Smooth muscle cell (in vitro differentiated cells): Measurements from ENCODE around the gene ANKRD13D. TPM values are rescaled to one million over a fixed set of nuclear protein-coding genes. Genes with fewer than 3 reads are reported as not detected.

Experiments
- DNase-seq: peaks from one replicate; lab custom pipeline; 2025; ENCODE audit not compliant: unreplicated experiment; lab: John Stamatoyannopoulos, UW
- H2AFZ ChIP-seq: fragments of 200-600 bp; sonication (generic); 2 replicates; pipeline ENCODE4 v1.6.0; 2016; ENCODE audit warnings: antibody characterized with exemption, low read depth, mild to moderate bottlenecking
- H3F3A ChIP-seq: fragments of 200-600 bp; sonication (generic); 2 replicates; pipeline ENCODE4 v1.6.0; 2017; ENCODE audit warnings: antibody characterized with exemption, low read depth
- H3K27ac ChIP-seq: fragments of 200-600 bp; sonication (generic); 2 replicates; pipeline ENCODE4 v1.5.1; 2016; ENCODE audit warnings: low read depth, mild to moderate bottlenecking
- H3K27me3 ChIP-seq: fragments of 200-600 bp; sonication (generic); 2 replicates; pipeline ENCODE4 v1.6.1; 2016; ENCODE audit warnings: low read depth, mild to moderate bottlenecking
- H3K36me3 ChIP-seq: fragments of 200-600 bp; sonication (generic); 2 replicates; pipeline ENCODE4 v1.5.1; 2016; ENCODE audit warnings: low read depth
- H3K4me1 ChIP-seq: fragments of 200-600 bp; sonication (generic); 2 replicates; pipeline ENCODE4 v1.5.1; 2016; ENCODE audit warnings: low read depth
- H3K4me2 ChIP-seq: fragments of 200-600 bp; sonication (generic); 2 replicates; pipeline ENCODE4 v1.6.0; 2016; ENCODE audit warnings: mild to moderate bottlenecking
- H3K4me3 ChIP-seq: fragments of 200-600 bp; sonication (generic); 2 replicates; pipeline ENCODE4 v1.5.1; 2016; ENCODE audit warnings: mild to moderate bottlenecking
- H3K79me2 ChIP-seq: fragments of 200-600 bp; sonication (generic); 2 replicates; pipeline ENCODE4 v1.6.0; 2016; ENCODE audit warnings: low read depth, mild to moderate bottlenecking
- H3K9ac ChIP-seq: fragments of 200-600 bp; sonication (generic); 2 replicates; pipeline ENCODE4 v1.6.0; 2016; ENCODE audit warnings: low read depth
- H3K9me3 ChIP-seq: fragments of 200-600 bp; sonication (generic); replicated peaks from 2 replicates; pipeline ENCODE4 v1.5.1; 2016; ENCODE audit warnings: low read depth
- H4K20me1 ChIP-seq: fragments of 200-600 bp; sonication (generic); 2 replicates; pipeline ENCODE4 v1.6.0; 2016; ENCODE audit warnings: low read depth
- CTCF ChIP-seq: fragments of 200-600 bp; sonication (generic); IDR thresholded peaks from 2 replicates; pipeline ENCODE4 v1.5.1; 2017; ENCODE audit warnings: borderline replicate concordance, mild to moderate bottlenecking, antibody characterized with exemption; ENCODE audit not compliant: insufficient read depth, poor library complexity, severe bottlenecking
- WGBS: methylation state at CpG from one replicate; pipeline ENCODE4 v1.1.7; 2016; ENCODE audit warnings: low lambda C conversion rate; 5-methylcytosine and 5-hydroxymethylcytosine counted together
- polyA plus RNA-seq: library from polyadenylated mRNA; unstranded; fragments of >200 nt; fragmentation: Nextera tagmentation; extraction: Ambion mirVana; gene quantifications from 2 replicates; pipeline ENCODE4 v1.2.1, GENCODE V29; 2016
- total RNA-seq: library from RNA; depleted of rRNA; stranded (reverse); fragments of >200 nt; gene quantifications from 2 replicates; pipeline ENCODE4 v1.2.3, GENCODE V29; 2014

Gene ANKRD13D
- total RNA-seq (29.3 and 34.7 TPM in 2 replicates), polyA plus RNA-seq (52.0 and 63.2 TPM in 2 replicates)

GRCh38 chr11:67289226-67289650 lies at the start of gene ANKRD13D:
ANKRD13D (plus strand) TSS chr11:67289303; CDS start chr11:67289461, 158 bp downstream.
- no peak for TF ChIP-seq CTCF
- no peak within 1 kb of the TSS for H2AFZ ChIP-seq
- H4K20me1 ChIP-seq: peaks cover 27% of the 10 kb centered on the region
- H3K79me2 ChIP-seq: peaks cover 47% of the 10 kb centered on the region
- DNase-seq: no peak
- no peaks in the 10 kb centered on the region for H3K27me3 ChIP-seq
- H3K4me1 ChIP-seq: peaks cover 17% of the 10 kb centered on the region
- peak within 1 kb of the TSS; percentile 94 for H3K4me3 ChIP-seq
- peaks cover 9% of the 10 kb centered on the region for H3F3A ChIP-seq
- H3K9ac ChIP-seq: peak within 1 kb of the TSS; percentile 84
- H3K27ac ChIP-seq: peak within 1 kb of the TSS; percentile 94
- H3K4me2 ChIP-seq: peak within 1 kb of the TSS; percentile 100
- H3K9me3 ChIP-seq: no peaks in the 10 kb centered on the region
- WGBS: no CpG with 5 or more reads among the region's 56 CpGs
- H3K36me3 ChIP-seq: peaks cover 6% of the 10 kb centered on the region

DNA sequence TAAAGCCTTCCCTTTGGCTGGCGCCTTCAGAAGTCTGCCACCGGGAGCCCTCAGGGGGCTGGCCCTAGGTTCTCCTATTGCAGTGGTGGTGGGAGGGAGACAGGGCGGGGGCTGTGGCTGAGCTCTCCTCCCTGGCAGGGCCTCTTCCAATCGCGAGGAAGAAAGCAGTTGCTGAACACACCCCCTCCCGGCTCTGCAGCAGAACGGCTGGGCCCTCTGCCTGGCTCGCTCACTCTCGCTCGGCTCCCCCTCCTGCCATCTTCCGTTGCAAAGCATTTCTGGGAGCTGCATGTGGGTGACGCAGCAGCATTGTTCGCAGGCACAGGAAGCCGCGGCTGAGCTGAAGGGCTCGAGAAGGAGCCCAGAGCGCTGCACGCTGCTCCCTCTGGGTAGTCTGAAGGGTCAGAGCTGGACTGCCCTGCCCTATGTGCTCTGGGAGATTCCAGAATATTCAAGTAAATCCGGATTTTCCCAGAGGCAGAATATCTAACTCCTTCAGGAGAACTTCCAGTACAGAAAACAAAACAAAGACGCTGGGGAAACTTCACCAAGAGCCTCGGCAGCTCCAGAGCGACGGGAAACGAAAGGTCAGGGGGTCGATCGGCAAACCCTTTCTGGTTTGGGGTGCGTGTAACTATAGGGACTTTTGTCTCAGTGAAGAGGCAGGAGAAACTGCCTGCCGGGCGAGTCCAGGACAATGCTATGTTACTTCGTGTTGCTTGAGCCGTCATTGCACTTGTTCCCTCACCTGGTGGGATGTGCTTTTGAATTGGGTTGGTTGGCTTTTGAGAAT lies 49.1 kb upstream of the ANKRD13D start:
- Histone ChIP-seq H3K9ac (peak overlapping the region; percentile 98), H3K4me3 (peak overlapping the region; percentile 81), H3K27ac (peak overlapping the region; percentile 98), H2AFZ (no peak overlapping the region), H3K4me2 (peak overlapping the region; percentile 92), H3K9me3 (no peaks in the 10 kb centered on the region), H3K27me3 (no peaks in the 10 kb centered on the region), H3F3A (peaks cover 26% of the 10 kb centered on the region), H3K4me1 (peaks cover 42% of the 10 kb centered on the region), H3K79me2 (peaks cover 62% of the 10 kb centered on the region), H3K36me3 (no peaks in the 10 kb centered on the region), H4K20me1 (peaks cover 89% of the 10 kb centered on the region)
- WGBS: under 1% methylated on average over 31 of the region's 31 CpGs
- DNase-seq: peak; percentile 87
- no peak for TF ChIP-seq CTCF

DNA sequence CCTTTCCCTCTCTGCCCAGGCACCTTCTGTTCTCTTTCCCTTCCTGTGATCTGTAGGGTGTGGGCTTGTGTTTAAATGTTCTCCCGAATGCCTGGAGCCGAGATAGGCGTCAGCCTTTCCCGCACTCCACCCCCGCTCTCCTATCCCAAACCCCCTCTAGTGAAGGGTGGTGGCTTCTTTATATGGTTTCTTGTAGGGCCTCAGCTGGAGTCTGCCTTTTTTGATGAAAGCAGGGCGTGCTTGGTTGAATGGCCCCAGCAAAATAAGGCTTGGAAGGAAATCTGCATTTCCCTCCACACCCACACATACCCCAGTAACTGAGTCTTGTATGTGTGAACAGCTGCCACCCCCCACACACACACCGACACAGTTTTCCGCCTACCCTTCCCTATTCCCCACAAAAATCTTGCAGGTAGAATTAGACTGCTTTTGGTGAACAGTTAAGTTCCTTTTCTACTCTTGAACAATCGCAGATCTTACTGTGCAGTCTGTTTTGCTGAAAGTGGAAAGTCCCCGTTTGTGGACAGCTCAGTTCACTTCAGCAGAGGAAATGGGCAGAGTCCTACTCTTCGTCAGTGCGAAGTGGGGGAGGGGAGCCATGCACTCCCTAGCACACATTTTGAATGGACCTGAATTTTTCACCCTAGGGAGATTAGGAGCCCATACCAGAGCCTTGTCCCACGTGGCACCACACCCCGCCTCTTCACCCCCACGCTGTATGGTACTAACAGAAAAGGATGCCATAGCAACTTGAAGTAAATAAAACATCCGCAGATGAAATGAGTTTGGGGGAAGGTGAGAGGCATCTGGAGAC lies 48.3 kb upstream of the ANKRD13D start:
- H3K9me3 ChIP-seq: no peaks in the 10 kb centered on the region
- H3K4me2 ChIP-seq: peak overlapping the region; percentile 92
- no peak overlapping the region for H2AFZ ChIP-seq
- H4K20me1 ChIP-seq: peaks cover 91% of the 10 kb centered on the region
- no peaks in the 10 kb centered on the region for H3K27me3 ChIP-seq
- peak; percentile 6 for TF ChIP-seq CTCF
- peak; percentile 14 for DNase-seq
- H3F3A ChIP-seq: peaks cover 26% of the 10 kb centered on the region
- H3K4me3 ChIP-seq: peak overlapping the region; percentile 81
- peak overlapping the region; percentile 98 for H3K27ac ChIP-seq
- H3K9ac ChIP-seq: peak overlapping the region; percentile 98
- peaks cover 42% of the 10 kb centered on the region for H3K4me1 ChIP-seq
- 2% methylated on average over 15 of the region's 16 CpGs for whole genome bisulfite sequencing
- no peaks in the 10 kb centered on the region for H3K36me3 ChIP-seq
- H3K79me2 ChIP-seq: peaks cover 58% of the 10 kb centered on the region
